ENCODE results near the gene PCBP3. TPM values are rescaled to one million over a fixed set of nuclear protein-coding genes. Genes with fewer than 3 reads are reported as not detected.
"Not testable (repeated sequence)": the region's sequence is repeated elsewhere in the genome, so short reads cannot be mapped to it uniquely, and the experiment has no call there.

The PCBP3 gene
- total and polyA plus RNA-seq, 2 donors (not counting 3 experiments of a cell fraction or from before 2014, with no cell fraction given), result 0.06 to 1.1 TPM

DNA sequence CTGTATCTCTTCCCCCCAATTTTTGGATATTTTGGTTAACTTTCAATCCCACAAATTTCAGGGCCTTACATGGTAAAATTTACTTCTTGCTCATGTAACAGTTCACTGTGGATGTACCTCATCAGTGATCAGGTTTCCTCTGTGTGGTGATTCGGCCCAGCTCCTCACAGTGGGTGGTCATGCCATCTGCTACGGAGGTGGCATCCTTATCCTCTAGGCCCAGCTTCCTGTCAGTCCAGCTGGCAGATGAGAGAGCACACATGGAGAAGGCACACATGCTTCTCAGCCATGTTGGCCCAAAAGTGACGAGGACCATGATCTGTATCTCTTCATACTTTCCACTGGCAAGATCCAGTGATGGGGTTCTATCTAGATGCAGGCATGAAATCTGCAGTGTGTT, 27.2 kb downstream of the PCBP3 start:
- H3K4me3 ChIP-seq (replicated peaks in 1 of 3; ENCODE audit: insufficient read depth in 1 of 3, low read depth in 1 of 3, low read length in 3 of 3), result no peak overlapping the region
- no peaks in the 10 kb centered on the region for H3K9me3 ChIP-seq (replicated peaks; ENCODE audit: control insufficient read depth, insufficient read depth, low read length)
- ChIA-PET CTCF (no interaction called here), POLR2A (no interaction called here)
- DNase-seq (ENCODE audit: low read depth, low spot score) (no peak), FAIRE-seq (no peak)
- intact Hi-C loops (cut with micrococcal nuclease) (no loop called here), dilution Hi-C loops (cut with MboI; ENCODE audit: extremely low pct_ligation_motif_present, low sequenced_read_pairs) (no loop called here)
- TF ChIP-seq FOS (IDR thresholded peaks at IDR 0.05; ENCODE audit: borderline replicate concordance, insufficient read depth, low read length) (no peak), POLR2A (IDR thresholded peaks at IDR 0.05; ENCODE audit: low read depth, low read length) (no peak), GATA2 (IDR thresholded peaks at IDR 0.05; ENCODE audit: insufficient read depth, insufficient read length, low read depth, low read length) (no peak), MAX (IDR thresholded peaks at IDR 0.05; ENCODE audit: insufficient read depth, insufficient read length) (no peak), MYC (IDR thresholded peaks at IDR 0.05; ENCODE audit: low read depth, low read length) (no peak), EZH2 (IDR thresholded peaks at IDR 0.05; ENCODE audit: borderline replicate concordance, low read depth, low read length, severe bottlenecking) (no peak), POLR2AphosphoS5 (IDR thresholded peaks at IDR 0.05; ENCODE audit: insufficient read depth, low read depth, low read length) (no peak), JUN (IDR thresholded peaks at IDR 0.05; ENCODE audit: borderline replicate concordance, insufficient read depth, insufficient read length, low read depth) (no peak)
- TF ChIP-seq, protein P1, sequence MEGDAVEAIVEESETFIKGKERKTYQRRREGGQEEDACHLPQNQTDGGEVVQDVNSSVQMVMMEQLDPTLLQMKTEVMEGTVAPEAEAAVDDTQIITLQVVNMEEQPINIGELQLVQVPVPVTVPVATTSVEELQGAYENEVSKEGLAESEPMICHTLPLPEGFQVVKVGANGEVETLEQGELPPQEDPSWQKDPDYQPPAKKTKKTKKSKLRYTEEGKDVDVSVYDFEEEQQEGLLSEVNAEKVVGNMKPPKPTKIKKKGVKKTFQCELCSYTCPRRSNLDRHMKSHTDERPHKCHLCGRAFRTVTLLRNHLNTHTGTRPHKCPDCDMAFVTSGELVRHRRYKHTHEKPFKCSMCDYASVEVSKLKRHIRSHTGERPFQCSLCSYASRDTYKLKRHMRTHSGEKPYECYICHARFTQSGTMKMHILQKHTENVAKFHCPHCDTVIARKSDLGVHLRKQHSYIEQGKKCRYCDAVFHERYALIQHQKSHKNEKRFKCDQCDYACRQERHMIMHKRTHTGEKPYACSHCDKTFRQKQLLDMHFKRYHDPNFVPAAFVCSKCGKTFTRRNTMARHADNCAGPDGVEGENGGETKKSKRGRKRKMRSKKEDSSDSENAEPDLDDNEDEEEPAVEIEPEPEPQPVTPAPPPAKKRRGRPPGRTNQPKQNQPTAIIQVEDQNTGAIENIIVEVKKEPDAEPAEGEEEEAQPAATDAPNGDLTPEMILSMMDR (IDR thresholded peaks at IDR 0.05; ENCODE audit: extremely low read depth in 1 of 2, insufficient read depth in 1 of 2, low read depth in 1 of 2, low read length in 2 of 2), result no peak
- BruUV-seq (replicated peaks), result no TSS peak
- no peak overlapping the region for H2AFZ ChIP-seq (ENCODE audit: low read depth, low read length)
- H3K9me1 ChIP-seq (replicated peaks; ENCODE audit: control insufficient read depth, extremely low read depth, insufficient read depth, low read length), result no peaks in the 10 kb centered on the region
- no peaks in the 10 kb centered on the region for H3K4me1 ChIP-seq (ENCODE audit: control insufficient read depth, extremely low read depth, insufficient read depth, low read length)
- H3K9ac ChIP-seq (replicated peaks; ENCODE audit: extremely low read depth, insufficient read depth, low read length), result no peak overlapping the region
- peaks cover 0 to 3% of the 10 kb centered on the region in 2 experiments for H3K27me3 ChIP-seq (ENCODE audit: control insufficient read depth in 2 of 2, insufficient read depth in 2 of 2, low read length in 2 of 2)
- H3K27ac ChIP-seq (ENCODE audit: insufficient read depth, low read depth, low read length), result no peak overlapping the region
- no peaks in the 10 kb centered on the region for H3K36me3 ChIP-seq (ENCODE audit: control insufficient read depth in 2 of 2, extremely low read depth in 1 of 2, insufficient read depth in 2 of 2, low read length in 2 of 2)
- no peaks in the 10 kb centered on the region for H3K79me2 ChIP-seq (ENCODE audit: control insufficient read depth, insufficient read depth, low read length)
- no peaks in the 10 kb centered on the region for H4K20me1 ChIP-seq (replicated peaks; ENCODE audit: control insufficient read depth, extremely low read depth, insufficient read depth, low read length)
- no peak overlapping the region for H3K4me2 ChIP-seq (ENCODE audit: insufficient read depth, low read length)

- H3K79me2 ChIP-seq (ENCODE audit: control insufficient read depth, insufficient read depth, low read length); H3K4me3 ChIP-seq (replicated peaks in 1 of 3; ENCODE audit: insufficient read depth in 1 of 3, low read depth in 1 of 3, low read length in 3 of 3); H4K20me1 ChIP-seq (replicated peaks; ENCODE audit: control insufficient read depth, extremely low read depth, insufficient read depth, low read length); FAIRE-seq; CTCF ChIA-PET; H3K36me3 ChIP-seq (ENCODE audit: control insufficient read depth in 2 of 2, extremely low read depth in 1 of 2, insufficient read depth in 2 of 2, low read length in 2 of 2); H3K27me3 ChIP-seq (ENCODE audit: control insufficient read depth in 2 of 2, insufficient read depth in 2 of 2, low read length in 2 of 2); dilution Hi-C loops (cut with MboI; ENCODE audit: extremely low pct_ligation_motif_present, low sequenced_read_pairs); H2AFZ ChIP-seq (ENCODE audit: low read depth, low read length); BruUV-seq (replicated peaks); POLR2A ChIA-PET; DNase-seq (ENCODE audit: low read depth, low spot score); H3K4me2 ChIP-seq (ENCODE audit: insufficient read depth, low read length); H3K4me1 ChIP-seq (ENCODE audit: control insufficient read depth, extremely low read depth, insufficient read depth, low read length); H3K9ac ChIP-seq (replicated peaks; ENCODE audit: extremely low read depth, insufficient read depth, low read length); intact Hi-C loops (cut with micrococcal nuclease); H3K27ac ChIP-seq (ENCODE audit: insufficient read depth, low read depth, low read length); H3K9me1 ChIP-seq (replicated peaks; ENCODE audit: control insufficient read depth, extremely low read depth, insufficient read depth, low read length); H3K9me3 ChIP-seq (replicated peaks; ENCODE audit: control insufficient read depth, insufficient read depth, low read length): not testable (repeated sequence)
Measured at GRCh38 chr21:45678790-45679189, 35.3 kb downstream of the PCBP3 start.

Measured in endothelial cell of umbilical vein (primary cell).